ENCODE results near the gene ATP6V0D1.

- TF ChIP-seq CTCF (conservative IDR thresholded peaks at IDR 0.05): no peak
- TF ChIP-seq ZFX (IDR thresholded peaks at IDR 0.05): no peak
Measured at GRCh38 chr16:67429799-67430503, 51.0 kb downstream of the ATP6V0D1 start.
